Upper lobe of left lung (tissue), 4 donors: ENCODE measurements around the gene YAP1.

Experiments
- CTCF ChIP-seq, 6 experiments: fragments of 450-650 bp in 4 of 6; fragments of 200-600 bp in 2 of 6; sonication (generic) in 2 of 6; IDR thresholded peaks; one replicate each; pipeline ENCODE4 v1.5.1; 2016 to 2019; ENCODE audit warnings: antibody characterized with exemption in 6 of 6
- EP300 ChIP-seq, 4 donors: sonication (generic); formaldehyde crosslinking; IDR thresholded peaks; one replicate each; pipeline ENCODE4 v1.5.1; 2017; ENCODE audit warnings: antibody characterized with exemption in 4 of 4, control low read depth in 2 of 4
- POLR2A ChIP-seq, 4 donors: fragments of 450-650 bp; IDR thresholded peaks; one replicate each; pipeline ENCODE4 v1.5.1; 2016 to 2017; ENCODE audit warnings: antibody characterized with exemption in 4 of 4, mild to moderate bottlenecking in 2 of 4
- POLR2AphosphoS5 ChIP-seq, 2 donors: sonication (generic); formaldehyde crosslinking; IDR thresholded peaks; one replicate each; pipeline ENCODE4 v1.5.1; 2017; ENCODE audit warnings: antibody characterized with exemption in 2 of 2

GRCh38 chr11:102267609-102268008 lies 157.4 kb downstream of the YAP1 start:
- TF ChIP-seq CTCF (IDR thresholded peaks at IDR 0.05) = no peak
- TF ChIP-seq POLR2A (IDR thresholded peaks at IDR 0.05) = no peak
- TF ChIP-seq POLR2AphosphoS5 (IDR thresholded peaks at IDR 0.05) = no peak
- TF ChIP-seq EP300 (IDR thresholded peaks at IDR 0.05) = no peak
